ENCODE results near the gene KMT2A. TPM values are rescaled to one million over a fixed set of nuclear protein-coding genes. Genes with fewer than 3 reads are reported as not detected.

KMT2A gene
- total RNA-seq, 4 donors from 2014 or later: 57.8 to 94.6 (median 63.6) TPM

GRCh38 chr11:118533769-118534729, 97.8 kb downstream of the KMT2A start:
- no peak overlapping the region for H3K4me3 ChIP-seq (ENCODE audit: low read depth, poor library complexity, severe bottlenecking)
- intact Hi-C loops (cut with DNase I; ENCODE audit: low total_unique reads): no loop called here
- 78 to 83% methylated on average over 27 of the region's 27 CpGs for WGBS, 2 donors
- DNase-seq (ENCODE audit: low spot score in 2 of 2): no peak
- TF ChIP-seq POLR2A (IDR thresholded peaks at IDR 0.05): no peak
- TF ChIP-seq CTCF (IDR thresholded peaks at IDR 0.05): no peak

- intact Hi-C loops (cut with DNase I; ENCODE audit: low total_unique reads): no loop called here
- TF ChIP-seq CTCF (IDR thresholded peaks at IDR 0.05) (no peak), POLR2A (IDR thresholded peaks at IDR 0.05) (no peak)
- no peak overlapping the region for H3K4me3 ChIP-seq (ENCODE audit: low read depth, poor library complexity, severe bottlenecking)
- DNase-seq (ENCODE audit: low spot score in 2 of 2): no peak
- 79 to 83% methylated on average over 9 of the region's 9 CpGs for WGBS, 2 donors
Measured at GRCh38 chr11:118535261-118535660, 99.0 kb downstream of the KMT2A start.

- DNase-seq (ENCODE audit: low spot score in 2 of 2): no peak
- 94 to 96% methylated on average over 5 of the region's 5 CpGs for WGBS, 2 donors
- no peak overlapping the region for H3K4me3 ChIP-seq (ENCODE audit: low read depth, poor library complexity, severe bottlenecking)
- intact Hi-C loops (cut with DNase I; ENCODE audit: low total_unique reads): no loop called here
- TF ChIP-seq CTCF (IDR thresholded peaks at IDR 0.05) (no peak), POLR2A (IDR thresholded peaks at IDR 0.05) (no peak)
Measured at GRCh38 chr11:118536726-118537125, 100.4 kb downstream of the KMT2A start.

GRCh38 chr11:118537409-118537980, 101.2 kb downstream of the KMT2A start:
- no peak for DNase-seq (ENCODE audit: low spot score in 2 of 2)
- no peak for TF ChIP-seq CTCF (IDR thresholded peaks at IDR 0.05)
- no peak for TF ChIP-seq POLR2A (IDR thresholded peaks at IDR 0.05)
- intact Hi-C loops (cut with DNase I; ENCODE audit: low total_unique reads): no loop called here
- 68 to 92% methylated on average over 6 of the region's 6 CpGs for WGBS, 2 donors
- no peak overlapping the region for H3K4me3 ChIP-seq (ENCODE audit: low read depth, poor library complexity, severe bottlenecking)

- 92 to 95% methylated on average over 8 of the region's 8 CpGs for WGBS, 2 donors
Measured at GRCh38 chr11:118544010-118544646, 107.8 kb downstream of the KMT2A start.

More at GRCh38 chr11:118544010-118544646, 107.8 kb downstream of the KMT2A start:
- TF ChIP-seq POLR2A (IDR thresholded peaks at IDR 0.05) (no peak), CTCF (IDR thresholded peaks at IDR 0.05) (no peak)
- no peak overlapping the region for H3K4me3 ChIP-seq (ENCODE audit: low read depth, poor library complexity, severe bottlenecking)
- DNase-seq (ENCODE audit: low spot score in 2 of 2): no peak
- intact Hi-C loops (cut with DNase I; ENCODE audit: low total_unique reads): no loop called here
